Embryonic facial prominence (tissue), 1 donor: ENCODE measurements around the gene BTN3A1.

Source experiments
- DNase-seq: peaks from one replicate; pipeline ENCODE4 v3.0.0-alpha.2; 2016; ENCODE audit errors: extremely low spot score

The BTN3A1 gene

DNA sequence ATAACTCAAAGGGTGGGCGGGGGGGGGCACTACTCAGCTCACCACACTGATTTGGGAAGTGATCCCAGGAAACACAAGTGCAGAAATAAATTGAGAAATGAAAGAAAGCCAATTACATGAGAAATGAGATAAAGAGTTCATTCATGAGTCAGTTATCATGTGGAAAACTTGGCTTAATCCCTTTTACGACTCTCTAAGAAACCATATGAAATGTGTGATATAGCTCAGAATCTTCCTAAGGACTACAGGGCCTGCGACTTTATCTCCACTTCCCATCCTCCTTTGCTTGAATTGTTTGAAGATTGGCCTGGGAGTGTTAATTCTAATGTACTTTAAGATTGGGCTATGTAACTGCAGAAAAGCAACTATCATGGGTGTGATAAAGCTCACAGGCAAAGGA lies 22.8 kb upstream of the BTN3A1 start:
- DNase-seq: no peak

DNA sequence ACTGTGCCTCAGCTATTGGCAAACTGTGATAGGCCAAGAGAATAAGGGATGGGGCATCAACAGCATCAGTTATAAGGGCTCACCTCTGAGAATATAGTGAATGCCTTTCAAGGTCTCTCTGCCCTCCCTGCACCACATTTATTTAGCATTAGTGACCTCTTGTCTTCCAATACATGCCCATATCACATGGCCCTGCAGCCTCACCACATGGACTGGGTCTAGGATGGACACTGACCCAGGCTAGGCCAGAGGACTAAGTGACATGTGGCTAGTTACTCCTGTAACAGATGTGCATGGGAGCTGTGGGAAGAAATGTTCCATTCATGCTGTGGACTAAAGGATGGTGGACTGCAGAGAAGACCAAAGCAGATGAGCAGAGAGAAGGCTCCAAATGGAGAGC lies 22.3 kb upstream of the BTN3A1 start:
- DNase-seq: no peak

DNA sequence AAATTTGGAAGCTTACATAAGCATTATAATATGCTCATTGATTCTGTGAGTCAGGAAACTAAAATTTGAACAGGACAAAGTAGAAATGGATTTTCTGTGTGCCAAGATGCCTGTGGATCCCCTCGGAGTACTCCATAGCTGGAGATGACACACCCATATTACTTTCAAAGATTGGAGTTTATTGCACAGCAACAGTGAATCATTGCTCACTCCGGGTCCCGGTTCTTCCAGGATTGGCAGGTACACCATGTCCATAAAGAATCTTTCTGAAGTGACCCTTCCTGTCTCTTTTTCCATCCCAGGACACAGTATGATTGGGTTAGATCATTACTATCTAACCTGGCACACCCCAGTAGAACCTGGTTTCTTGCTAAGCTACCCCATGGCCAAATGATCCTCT lies 21.8 kb upstream of the BTN3A1 start:
- no peak for DNase-seq

DNA sequence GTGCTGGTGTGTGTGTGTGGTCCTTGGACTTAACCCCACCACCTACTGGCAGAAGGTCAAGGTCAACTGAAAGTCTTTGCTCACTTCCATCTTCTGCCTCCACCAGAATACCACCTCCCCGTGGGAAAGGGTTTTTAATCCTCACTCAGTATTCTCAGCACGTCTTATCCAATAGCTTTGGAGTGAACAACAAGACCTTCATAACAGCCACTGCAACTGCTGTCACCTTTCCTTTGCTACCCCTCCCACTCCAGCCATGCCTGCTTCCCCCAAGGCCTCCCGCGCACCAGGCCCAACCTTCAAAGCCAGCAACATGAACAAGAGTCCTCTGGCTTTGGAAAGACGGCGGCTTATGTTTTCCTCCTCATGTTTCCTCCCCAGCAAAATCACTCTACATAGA lies 20.0 kb upstream of the BTN3A1 start:
- no peak for DNase-seq

DNA sequence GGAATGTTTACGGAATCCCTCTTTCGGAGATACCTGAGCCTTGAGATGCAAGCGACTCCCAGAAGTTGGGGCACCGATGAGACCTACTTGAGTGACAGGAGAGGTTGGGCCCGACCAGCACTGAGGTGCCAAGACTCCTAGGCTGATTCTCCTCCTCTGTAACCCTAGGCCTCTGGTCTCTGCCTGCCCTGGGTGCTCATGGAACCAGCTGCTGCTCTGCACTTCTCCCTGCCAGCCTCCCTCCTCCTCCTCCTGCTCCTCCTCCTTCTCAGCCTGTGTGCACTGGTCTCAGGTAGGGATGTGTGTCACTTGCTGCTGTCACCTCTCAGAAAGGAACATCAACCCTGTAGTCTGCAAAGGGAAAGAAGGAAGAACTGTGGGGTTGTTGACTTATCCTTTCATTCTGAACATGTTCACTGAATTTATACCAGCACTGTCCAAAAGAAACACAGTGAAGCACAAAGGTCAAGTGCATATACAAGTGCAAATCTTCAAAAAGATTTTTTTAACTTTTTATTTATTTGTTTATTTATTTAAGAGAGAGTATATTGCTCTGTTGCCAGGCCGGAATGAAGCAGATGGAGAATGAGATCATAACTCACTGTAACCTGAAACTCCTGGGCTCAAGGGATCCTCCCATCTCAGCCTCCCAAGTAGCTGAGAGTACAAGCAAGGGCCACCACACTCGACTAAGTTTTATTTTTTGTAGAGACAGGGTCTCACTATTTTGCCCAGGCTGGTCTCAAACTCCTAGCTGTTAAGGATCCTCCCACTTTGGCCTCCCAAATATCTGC lies 18.3 kb upstream of the BTN3A1 start:
- DNase-seq: no peak

DNA sequence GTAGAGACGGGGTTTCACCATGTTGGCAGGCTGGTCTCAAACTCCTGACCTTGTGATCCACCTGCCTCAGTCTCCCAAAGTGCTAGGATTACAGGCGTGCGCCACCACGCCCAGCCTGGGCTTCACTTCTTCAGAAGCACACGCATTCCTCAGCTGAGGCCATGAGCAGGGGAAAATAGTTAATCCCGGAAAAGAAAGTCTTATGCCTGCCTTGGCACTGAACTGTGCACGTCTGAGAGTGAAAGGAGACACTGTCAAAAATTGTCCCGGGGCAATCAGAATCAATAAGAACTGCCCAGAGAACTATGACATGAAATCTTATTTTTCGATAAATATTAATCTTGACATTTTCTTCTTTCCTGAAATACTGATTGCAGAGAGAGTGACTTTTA lies 16.3 kb upstream of the BTN3A1 start:
- no peak for DNase-seq

DNA sequence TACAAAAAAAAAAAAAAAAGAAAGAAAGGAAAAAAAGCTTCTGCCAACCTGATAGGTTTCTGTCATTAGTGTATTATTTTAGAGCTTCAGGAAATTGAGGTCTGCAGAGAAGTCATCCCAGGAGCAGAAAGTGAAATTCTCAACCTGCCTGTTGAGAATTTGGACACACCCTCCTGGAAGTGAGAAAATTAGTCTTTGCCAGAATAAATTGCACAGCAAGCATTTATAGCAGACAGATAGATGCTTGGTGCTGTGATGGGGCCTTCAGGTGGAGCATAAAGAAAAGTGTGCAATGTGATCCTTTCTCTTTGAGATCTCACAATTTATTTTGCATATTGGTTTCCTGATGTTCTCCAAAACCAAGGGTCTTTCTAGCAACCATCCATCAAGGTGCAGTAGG lies 14.5 kb upstream of the BTN3A1 start:
- no peak for DNase-seq

DNA sequence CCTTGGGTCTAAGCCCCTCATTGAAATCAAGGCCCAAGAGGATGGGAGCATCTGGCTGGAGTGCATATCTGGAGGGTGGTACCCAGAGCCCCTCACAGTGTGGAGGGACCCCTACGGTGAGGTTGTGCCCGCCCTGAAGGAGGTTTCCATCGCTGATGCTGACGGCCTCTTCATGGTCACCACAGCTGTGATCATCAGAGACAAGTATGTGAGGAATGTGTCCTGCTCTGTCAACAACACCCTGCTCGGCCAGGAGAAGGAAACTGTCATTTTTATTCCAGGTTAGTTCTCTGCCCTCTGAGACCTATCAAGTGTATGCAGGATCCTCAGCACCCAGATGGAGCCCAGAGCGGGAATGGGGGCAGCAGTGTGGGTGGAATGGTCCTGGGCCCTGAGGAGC lies 14.1 kb upstream of the BTN3A1 start:
- DNase-seq: no peak

DNA sequence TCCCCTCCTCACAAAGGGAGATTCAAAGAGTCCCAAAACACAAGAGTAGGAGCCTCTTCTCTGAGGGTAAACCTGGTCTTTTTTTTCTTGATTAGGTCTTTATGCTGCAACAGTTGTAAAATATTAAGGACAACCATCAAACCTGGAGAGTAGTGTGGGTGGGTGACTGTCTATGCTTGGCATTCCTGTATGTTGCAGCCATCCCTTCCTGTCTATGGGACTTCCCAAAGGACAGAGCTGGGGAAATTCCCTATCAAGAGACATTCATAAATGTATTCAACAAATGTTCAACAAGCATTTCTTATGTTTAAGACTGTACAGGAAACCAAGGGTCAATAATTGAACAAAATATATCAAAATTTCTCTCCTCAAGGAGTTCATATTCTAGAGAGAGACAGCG lies 13.6 kb upstream of the BTN3A1 start:
- no peak for DNase-seq

DNA sequence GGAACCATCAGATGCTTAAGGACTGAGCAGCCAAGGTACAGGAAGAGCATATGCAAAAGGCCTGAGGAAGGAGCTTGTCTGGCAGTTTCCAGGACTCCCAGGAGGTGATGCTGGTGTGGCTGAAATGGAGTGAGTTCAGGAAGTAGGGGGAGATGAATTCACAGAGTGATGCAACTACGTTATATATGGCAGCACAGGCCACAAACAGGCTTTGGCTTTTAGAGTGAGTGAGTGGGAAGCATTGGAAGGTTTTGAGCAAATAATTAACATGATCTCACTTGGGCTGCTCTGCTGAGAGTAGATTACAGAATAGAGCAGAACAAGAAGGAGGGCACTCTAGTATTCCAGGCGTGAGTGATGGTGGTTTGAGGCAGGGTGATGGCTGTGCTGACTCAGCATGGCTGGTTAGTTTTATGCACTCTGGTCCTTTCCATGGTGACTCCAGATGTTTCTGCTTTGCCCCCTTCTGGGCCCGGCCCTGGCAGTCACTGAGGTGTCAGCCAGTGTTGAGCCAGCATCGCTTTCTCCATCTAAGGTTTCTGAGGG lies 12.7 kb upstream of the BTN3A1 start:
- DNase-seq: no peak

DNA sequence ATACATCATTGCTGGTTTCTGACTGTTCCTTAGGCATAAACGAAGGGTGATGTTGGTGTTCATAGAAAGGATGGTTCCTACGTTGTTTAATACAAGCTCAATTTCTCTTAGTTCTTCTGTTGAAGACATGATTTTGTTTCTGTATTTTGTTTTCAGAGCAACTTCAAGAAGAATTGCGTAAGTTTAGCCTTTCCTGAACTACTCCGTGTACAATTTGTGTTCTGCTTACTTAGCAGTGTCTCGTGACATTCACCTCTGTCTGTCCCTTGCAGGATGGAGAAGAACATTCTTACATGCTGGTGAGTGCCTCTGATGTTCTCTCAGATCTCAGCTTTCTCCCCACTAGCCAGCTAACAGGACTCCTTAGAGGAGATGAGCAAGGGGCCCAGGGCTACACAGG lies 11.5 kb upstream of the BTN3A1 start:
- DNase-seq: no peak

DNA sequence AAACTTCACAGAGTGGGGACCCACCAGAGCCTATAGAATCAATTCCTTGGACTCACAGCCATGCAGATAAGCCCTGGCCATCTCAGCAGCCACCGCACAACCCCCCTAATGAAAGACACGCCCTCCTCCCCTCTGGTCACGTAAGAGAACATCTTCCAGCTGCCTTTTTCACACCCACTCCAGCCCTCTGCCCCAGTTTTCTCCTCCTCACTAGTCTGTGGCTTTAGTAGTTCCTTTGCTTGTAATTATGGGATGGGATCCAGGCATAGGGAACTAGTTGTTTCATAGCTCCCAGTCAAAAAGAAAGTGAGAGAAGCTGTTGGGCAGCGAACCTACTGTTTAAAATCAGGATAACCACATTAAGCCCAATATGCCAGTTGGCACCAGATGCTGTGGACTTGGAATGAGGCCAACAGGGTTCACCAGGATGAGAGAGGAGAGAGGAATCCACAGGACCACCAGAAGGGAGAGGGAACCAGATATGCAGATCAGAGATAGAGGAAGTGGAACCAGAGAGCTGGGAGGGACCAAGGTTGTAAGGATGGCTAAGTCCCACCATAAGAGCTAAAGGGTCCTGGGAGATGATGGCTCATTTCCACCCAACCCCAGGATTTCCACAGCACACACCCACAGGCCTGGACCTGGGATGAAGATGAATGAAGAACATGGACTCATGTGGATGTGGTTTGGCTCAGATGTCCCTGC lies 9.0 kb upstream of the BTN3A1 start:
- no peak for DNase-seq

DNA sequence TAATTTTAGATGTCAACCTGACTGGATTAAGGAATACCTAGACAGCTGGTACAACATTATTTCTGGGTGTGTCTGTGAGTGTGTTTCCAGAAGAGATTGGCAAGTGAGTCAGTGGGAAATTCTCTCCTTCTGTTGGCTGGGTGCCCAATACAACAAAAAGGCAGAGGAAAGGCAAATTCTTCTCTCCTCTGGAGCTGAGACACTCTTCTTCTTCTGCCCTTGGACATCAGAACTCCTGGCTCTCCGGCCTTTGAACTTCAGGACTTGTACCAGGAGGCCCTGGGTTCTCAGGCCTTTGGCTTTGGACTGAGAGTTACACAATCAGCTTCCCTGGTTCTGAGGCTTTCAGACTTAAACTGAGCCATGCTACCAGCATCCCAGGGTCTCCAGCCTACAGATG lies 7.8 kb upstream of the BTN3A1 start:
- DNase-seq: no peak

DNA sequence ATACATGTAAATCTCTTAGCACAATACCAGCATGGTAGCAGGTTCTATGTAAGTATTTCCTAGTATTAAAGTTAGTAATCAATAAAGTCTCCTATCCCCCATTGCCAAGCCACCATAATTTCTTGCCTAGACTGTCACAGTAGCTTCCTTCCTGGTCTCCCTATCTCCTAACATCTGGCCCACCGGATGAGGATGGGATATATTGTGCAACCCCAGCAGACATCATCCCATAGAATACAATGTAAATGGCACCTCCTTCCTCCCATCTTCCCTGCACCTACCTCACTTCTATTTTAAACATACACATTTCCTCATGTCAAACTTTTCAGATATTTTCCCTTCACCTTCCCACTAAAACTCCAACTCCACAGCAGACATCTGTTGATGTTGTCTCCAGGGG lies 3.5 kb upstream of the BTN3A1 start:
- DNase-seq: no peak

DNA sequence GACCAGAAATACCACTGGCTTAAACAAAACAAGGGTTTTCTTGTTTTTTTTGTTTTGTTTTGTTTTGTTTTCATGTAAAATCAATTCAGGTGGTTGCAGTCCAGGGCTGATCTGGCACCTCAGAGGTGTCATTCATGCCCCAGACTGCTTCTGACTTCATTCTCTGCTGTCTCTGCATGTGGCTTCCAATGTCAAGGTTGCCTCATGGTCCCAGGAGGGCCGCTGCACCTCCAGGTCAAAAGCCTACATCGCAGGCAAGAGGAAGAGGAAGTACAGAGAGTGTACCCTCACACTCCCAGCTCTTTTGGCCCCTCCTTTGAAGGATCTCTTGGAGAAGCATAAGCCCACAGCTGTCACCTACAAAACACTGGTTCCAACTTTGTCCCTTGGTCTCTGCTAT lies 1.4 kb upstream of the BTN3A1 start:
- no peak for DNase-seq

DNA sequence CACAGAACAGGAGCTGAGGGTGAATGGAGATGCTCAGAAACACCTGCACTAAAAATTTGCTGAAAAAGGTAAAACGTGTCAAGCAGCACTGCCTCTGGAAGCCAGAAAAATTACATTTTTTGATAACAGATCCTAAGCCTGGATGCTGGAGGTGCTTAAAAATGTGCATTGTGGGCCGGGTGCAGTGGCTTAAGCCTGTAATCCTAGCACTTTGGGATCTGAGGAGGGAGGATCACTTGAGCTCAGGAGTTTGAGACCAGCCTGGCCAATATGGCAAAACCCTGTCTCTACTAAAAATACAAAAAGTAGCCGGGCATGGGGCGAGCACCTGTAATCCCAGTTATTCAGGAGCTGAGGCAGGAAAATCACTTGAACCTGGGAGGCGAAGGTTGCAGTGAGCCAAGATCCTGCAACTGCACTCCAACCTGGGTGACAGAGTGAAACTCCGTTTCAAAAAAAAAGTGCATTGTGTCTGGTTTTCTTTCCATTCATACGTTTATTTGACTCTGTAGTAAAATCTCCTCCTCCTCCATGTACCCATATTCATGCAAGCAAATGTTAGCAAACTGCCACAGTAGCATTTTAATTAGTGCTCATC lies 587 bp upstream of the BTN3A1 start:
- no peak for DNase-seq

DNA sequence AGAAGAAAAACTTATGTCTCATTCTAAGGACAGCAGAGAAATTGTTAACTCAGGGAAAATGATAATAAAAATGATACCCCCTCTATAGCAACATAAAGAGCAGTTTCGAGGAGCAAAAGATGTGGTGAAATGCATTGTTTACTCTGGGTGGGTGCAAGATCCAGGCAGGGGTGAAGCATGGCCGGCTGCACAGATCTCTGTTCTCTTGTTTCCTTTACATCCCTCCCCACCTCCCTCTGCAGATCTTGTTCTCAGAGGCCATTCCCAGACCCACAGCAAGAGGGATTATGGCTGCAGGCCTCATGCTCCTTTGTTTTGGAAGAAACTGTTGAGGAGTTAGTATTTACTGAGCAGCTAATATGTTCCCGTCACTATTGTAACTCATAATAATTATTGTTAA lies 1.8 kb downstream of the BTN3A1 start:
- no peak for DNase-seq

DNA sequence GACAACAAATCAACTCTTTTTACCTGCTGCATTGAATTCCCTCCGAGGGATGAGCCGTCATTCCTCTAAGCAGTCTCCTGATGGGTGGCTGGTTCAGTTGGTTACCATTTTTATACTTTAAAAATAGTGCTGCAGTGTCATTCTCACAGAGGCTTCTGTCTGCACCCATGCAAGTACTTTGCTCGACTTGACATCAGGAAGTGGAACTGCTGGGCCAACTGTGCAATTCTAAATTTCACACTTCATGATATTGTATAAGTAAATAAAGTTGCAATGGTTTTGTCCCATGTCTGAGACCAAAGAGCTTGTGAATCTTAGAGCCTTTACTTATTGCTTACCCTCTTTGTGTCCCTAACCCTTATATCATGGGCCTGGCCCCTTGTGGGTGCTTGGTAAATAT lies 2.5 kb downstream of the BTN3A1 start:
- no peak for DNase-seq

DNA sequence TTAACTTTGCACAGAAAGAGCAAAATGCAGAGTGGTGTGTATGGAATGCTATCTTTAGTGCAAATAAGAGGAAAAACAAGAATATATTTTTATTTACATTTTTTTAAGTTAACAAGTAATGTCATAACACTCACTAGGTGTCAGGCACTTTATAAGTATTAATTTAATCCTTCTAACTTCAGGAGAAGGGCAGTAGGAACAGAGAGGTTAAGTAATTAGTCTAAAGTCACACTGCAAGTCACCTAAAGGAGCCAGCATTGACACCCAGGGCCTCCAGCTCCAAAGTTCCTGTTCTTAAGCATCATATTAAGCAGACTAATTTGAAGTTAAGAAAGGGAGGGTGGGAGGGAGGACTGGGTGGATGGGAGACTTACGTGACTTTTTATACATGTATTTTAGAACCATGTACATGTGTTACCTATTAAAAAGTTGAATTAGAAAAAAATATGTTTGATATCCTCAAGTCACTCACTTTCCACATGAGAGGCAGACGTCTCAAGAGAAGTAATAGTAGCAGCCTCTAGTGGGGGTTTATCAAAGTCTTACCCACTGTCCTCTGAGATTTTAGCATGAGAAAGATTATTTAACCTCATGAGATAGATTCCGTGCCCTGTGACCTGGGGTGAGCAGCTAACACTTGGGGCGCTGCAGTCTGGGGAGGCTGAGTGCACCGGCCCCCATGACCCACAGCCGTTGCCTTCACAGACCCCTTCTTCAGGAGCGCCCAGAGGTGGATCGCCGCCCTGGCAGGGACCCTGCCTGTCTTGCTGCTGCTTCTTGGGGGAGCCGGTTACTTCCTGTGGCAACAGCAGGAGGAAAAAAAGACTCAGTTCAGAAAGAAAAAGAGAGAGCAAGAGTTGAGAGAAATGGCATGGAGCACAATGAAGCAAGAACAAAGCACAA lies 7.0 kb downstream of the BTN3A1 start:
- DNase-seq: no peak

DNA sequence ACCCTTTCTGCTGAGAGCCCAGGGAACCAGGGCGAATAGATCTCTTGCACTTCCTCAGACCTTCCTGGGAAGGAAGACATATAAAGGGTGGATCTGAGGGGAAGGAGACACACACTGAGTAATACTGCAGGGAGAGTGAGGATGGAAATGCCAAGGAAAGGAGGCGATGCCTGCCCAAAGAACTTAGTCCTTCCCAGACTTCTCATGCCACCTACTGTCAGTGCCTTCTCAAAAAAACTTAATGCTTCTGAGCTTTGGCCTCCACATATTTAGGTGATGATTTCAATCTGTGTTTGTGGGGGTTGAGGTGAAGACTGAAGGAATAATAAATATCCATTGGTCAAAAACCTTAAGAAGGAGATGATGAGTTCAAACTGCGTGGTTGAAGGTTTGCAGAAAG lies 9.7 kb downstream of the BTN3A1 start:
- DNase-seq: no peak

DNA sequence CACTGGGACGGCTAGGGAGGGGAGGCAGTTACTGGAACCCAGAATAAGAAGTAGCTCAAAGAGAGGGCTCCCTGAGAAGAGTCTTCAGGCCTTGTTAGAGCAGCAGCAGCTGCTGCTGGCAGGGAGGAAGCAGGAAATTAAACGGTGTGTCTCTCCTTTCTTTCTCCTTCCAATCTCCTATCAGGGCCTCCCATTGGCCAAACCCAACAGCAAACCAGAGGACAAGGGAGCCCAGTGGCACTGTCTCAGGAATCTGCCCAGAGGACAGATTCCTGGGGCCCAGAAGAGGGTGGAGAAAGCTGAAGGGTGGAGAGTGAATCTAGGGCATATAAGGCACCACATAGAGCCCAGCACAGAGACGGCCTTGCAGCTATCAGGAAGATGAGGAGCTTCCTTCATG lies 10.2 kb downstream of the BTN3A1 start:
- DNase-seq: no peak

DNA sequence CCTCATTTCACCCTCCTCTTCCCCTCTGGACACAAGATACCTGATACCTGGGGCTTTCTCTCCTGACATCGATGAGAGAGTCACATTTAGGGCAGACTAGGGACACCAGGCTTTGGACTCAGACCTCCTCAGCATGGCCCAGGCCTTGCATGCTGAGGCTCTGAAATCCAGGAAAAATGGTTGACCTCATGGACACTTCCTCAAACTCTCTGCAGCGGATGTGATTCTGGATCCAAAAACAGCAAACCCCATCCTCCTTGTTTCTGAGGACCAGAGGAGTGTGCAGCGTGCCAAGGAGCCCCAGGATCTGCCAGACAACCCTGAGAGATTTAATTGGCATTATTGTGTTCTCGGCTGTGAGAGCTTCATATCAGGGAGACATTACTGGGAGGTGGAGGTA lies 10.9 kb downstream of the BTN3A1 start:
- no peak for DNase-seq
